Measurements from ENCODE around the gene RGS16. TPM values are rescaled to one million over a fixed set of nuclear protein-coding genes. Genes with fewer than 3 reads are reported as not detected.

Gene RGS16
- total RNA-seq, 2 experiments from 2014 or later, result 1.4 TPM

DNA sequence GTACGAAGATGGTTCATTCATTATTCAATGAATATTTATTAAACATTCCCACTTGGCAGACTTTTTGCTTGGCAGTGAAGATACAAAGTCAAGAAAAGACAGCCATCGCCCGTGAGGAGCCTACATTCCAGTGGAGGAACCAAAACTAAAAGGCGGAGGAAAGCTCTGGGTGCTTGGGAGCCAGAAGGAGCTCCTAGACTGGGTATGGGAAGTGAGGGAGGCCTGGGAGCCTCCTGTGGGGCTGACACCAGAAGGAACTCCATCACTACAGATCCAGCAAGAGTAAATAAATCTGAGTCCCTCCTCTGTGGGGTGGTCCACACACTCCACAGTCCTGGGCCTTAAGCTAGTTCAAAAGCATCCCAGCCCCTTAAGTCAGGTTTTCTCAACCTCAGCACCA lies 30.0 kb downstream of the RGS16 start:
- POLR2A ChIA-PET, result no interaction called here
- Mint-ChIP-seq H3K4me1 (no peaks in the 10 kb centered on the region), H3K27me3 (no peaks in the 10 kb centered on the region), H3K36me3 (peaks cover 20% of the 10 kb centered on the region), H3K27ac (no peak overlapping the region), H3K9me3 (no peaks in the 10 kb centered on the region), H3K4me3 (no peak overlapping the region)
- ATAC-seq (ENCODE audit: low read depth) (no peak), DNase-seq (no peak)

DNA sequence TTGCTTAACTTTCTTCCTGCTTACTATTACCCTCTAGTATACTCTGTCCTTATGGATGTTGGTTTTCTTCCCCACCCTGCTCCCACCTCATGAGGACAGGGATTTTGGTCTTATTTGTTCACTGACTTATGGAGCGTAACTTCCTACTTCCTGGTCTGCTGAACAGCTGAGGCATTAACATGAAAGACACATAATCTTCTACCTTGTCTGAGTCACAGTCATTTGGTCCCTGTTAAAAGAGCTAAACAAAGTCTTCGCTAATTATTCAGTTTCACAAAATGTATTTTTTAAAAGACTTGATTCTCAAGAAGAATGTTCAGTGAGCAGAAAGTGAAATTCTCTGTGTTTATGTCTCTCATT lies 33.6 kb downstream of the RGS16 start:
- DNase-seq, result no peak
- Mint-ChIP-seq H3K9me3 (no peaks in the 10 kb centered on the region), H3K27me3 (peaks cover 5% of the 10 kb centered on the region), H3K36me3 (peaks cover 6% of the 10 kb centered on the region), H3K27ac (no peak overlapping the region), H3K4me3 (no peak overlapping the region), H3K4me1 (no peaks in the 10 kb centered on the region)
- POLR2A ChIA-PET, result no interaction called here
- no peak for ATAC-seq (ENCODE audit: low read depth)

- DNase-seq (no peak), ATAC-seq (ENCODE audit: low read depth) (no peak)
- POLR2A ChIA-PET, result no interaction called here
- Mint-ChIP-seq H3K27me3 (peaks cover 6% of the 10 kb centered on the region), H3K27ac (no peak overlapping the region), H3K4me3 (no peak overlapping the region), H3K9me3 (peaks cover 1% of the 10 kb centered on the region), H3K4me1 (no peaks in the 10 kb centered on the region), H3K36me3 (peaks cover 2% of the 10 kb centered on the region)
Observed at GRCh38 chr1:182569939-182570610, 34.1 kb downstream of the RGS16 start.

DNA sequence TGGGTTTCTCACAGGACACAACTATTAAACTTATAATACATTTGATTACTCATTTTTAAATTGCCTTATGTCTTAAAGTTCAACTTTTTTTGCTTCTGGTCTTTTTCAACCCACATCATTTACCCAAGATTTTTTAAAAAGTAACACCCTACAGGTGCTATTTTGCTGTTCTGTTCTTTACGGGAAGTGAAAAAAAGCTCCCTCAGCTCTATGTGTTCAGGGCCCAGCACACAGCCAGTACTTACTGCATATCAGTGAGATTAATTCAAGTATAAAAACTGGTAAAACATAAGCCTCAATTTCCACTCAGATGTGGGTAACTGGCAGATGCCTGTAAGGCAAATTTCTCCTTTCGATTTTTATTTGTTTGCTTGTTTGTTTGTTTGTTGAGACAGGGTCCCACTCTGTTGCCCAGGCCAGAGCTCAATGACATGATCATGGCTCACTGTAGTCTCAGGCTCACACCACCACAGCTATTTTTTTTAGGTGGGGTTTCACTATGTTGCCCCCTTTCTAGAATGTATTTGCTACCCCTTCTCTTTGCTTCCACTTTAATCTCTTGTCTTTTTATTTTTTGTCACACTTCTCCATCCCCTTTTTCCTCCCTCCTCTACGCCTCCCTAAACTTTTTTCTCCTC lies 35.4 kb downstream of the RGS16 start:
- ATAC-seq (ENCODE audit: low read depth) (no peak), DNase-seq (no peak)
- Mint-ChIP-seq H3K4me3 (no peak overlapping the region), H3K4me1 (no peaks in the 10 kb centered on the region), H3K27ac (no peak overlapping the region), H3K36me3 (peaks cover 1% of the 10 kb centered on the region), H3K9me3 (peaks cover 1% of the 10 kb centered on the region), H3K27me3 (peaks cover 7% of the 10 kb centered on the region)
- POLR2A ChIA-PET, result no interaction called here

- POLR2A ChIA-PET, result no interaction called here
- Mint-ChIP-seq H3K4me1 (no peaks in the 10 kb centered on the region), H3K4me3 (no peak overlapping the region), H3K9me3 (peaks cover 1% of the 10 kb centered on the region), H3K27me3 (peaks cover 7% of the 10 kb centered on the region), H3K27ac (no peak overlapping the region), H3K36me3 (no peaks in the 10 kb centered on the region)
- DNase-seq, result no peak
- no peak for ATAC-seq (ENCODE audit: low read depth)
Observed at GRCh38 chr1:182567629-182568028, 36.6 kb downstream of the RGS16 start.

- H3K4me1 Mint-ChIP-seq, result no peaks in the 10 kb centered on the region
- DNase-seq, result no peak
- H3K27ac Mint-ChIP-seq, result no peak overlapping the region
- no peaks in the 10 kb centered on the region for H3K36me3 Mint-ChIP-seq
- no peak overlapping the region for H3K4me3 Mint-ChIP-seq
- no peak for ATAC-seq (ENCODE audit: low read depth)
- H3K27me3 Mint-ChIP-seq, result peaks cover 7% of the 10 kb centered on the region
- peaks cover 1% of the 10 kb centered on the region for H3K9me3 Mint-ChIP-seq
- POLR2A ChIA-PET, result no interaction called here
Observed at GRCh38 chr1:182565537-182565936, 38.7 kb downstream of the RGS16 start.

- DNase-seq (no peak), ATAC-seq (ENCODE audit: low read depth) (no peak)
- H3K9me3 Mint-ChIP-seq, result peaks cover 1% of the 10 kb centered on the region
- no peaks in the 10 kb centered on the region for H3K4me1 Mint-ChIP-seq
- H3K36me3 Mint-ChIP-seq, result no peaks in the 10 kb centered on the region
- POLR2A ChIA-PET, result no interaction called here
- no peak overlapping the region for H3K27ac Mint-ChIP-seq
- H3K4me3 Mint-ChIP-seq, result no peak overlapping the region
- peaks cover 7% of the 10 kb centered on the region for H3K27me3 Mint-ChIP-seq
Observed at GRCh38 chr1:182564406-182565004, 39.7 kb downstream of the RGS16 start.

DNA sequence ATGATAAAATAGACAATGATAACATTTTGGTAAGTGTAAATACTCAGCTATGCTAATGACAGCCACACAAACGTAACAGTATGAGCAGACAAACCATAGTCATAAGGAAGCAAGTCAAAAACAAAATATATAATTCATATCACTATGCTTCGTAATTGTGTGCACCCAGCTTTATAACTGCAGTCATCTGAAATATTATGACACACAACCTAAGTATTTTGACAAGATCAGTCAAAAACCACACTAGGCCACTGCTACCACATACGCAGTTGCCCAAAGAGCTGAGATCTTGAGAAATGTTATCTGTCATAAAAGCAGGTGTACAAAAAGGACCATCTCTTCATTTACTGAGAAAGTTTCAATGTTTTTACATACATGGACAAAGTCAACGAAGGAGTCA lies 41.1 kb downstream of the RGS16 start:
- DNase-seq (no peak), ATAC-seq (ENCODE audit: low read depth) (no peak)
- POLR2A ChIA-PET, result no interaction called here
- Mint-ChIP-seq H3K4me1 (peaks cover 2% of the 10 kb centered on the region), H3K4me3 (no peak overlapping the region), H3K9me3 (peaks cover 5% of the 10 kb centered on the region), H3K27ac (no peak overlapping the region), H3K36me3 (no peaks in the 10 kb centered on the region), H3K27me3 (peaks cover 7% of the 10 kb centered on the region)

DNA sequence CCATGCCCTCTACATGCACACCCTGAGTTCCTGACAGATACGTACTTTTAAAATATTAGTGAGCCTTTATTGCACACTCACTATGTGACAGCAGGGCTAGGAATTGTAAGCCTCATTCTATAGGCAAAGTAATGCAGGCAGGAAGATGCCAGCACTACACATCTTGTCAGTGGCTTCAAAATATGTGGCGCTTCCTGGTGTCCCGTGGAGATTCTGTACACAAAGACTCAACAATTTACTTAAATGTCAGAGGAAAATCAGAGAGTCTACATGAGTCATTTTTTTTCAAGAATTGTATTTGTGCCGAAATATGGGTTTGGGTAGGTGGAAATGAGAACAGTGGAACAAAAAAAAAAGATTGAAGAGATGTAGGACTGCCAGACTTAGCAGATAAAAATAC lies 42.7 kb downstream of the RGS16 start:
- POLR2A ChIA-PET, result no interaction called here
- peaks cover 2% of the 10 kb centered on the region for H3K4me1 Mint-ChIP-seq
- H3K27ac Mint-ChIP-seq, result no peak overlapping the region
- H3K27me3 Mint-ChIP-seq, result peaks cover 2% of the 10 kb centered on the region
- DNase-seq (no peak), ATAC-seq (ENCODE audit: low read depth) (no peak)
- no peak overlapping the region for H3K4me3 Mint-ChIP-seq
- H3K36me3 Mint-ChIP-seq, result no peaks in the 10 kb centered on the region
- H3K9me3 Mint-ChIP-seq, result peaks cover 6% of the 10 kb centered on the region

DNA sequence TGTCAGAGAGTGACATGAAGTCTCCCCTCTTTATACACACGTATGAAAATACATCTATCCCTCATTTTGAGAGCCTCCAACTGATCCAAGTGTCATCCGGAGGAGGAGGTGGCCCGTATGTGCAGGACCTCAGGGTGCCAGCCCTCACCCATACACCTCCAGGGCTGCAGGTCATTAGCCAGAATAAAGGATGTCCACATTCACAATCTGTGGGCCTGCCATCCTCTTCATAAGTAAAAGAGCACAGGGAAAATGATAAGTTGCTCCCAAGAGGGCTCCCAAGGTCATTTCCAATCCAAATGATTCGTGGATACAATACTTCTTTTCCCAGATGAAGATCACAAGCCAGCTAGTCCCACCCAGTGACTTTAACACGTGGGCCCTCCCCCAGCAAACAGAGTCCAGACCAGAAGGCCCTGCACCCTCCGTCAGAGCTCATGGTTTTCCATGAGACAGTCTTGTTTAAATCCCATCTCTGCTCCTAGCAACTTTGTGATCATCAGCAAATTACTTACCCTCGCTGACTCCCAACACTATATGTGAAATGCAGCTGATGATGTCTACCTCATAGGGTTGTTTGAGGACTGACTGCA lies 43.7 kb downstream of the RGS16 start:
- POLR2A ChIA-PET, result no interaction called here
- Mint-ChIP-seq H3K4me3 (no peak overlapping the region), H3K36me3 (no peaks in the 10 kb centered on the region), H3K4me1 (peaks cover 2% of the 10 kb centered on the region), H3K27ac (no peak overlapping the region), H3K9me3 (peaks cover 6% of the 10 kb centered on the region), H3K27me3 (peaks cover 2% of the 10 kb centered on the region)
- no peak for ATAC-seq (ENCODE audit: low read depth)
- DNase-seq, result no peak

- peaks cover 8% of the 10 kb centered on the region for H3K9me3 Mint-ChIP-seq
- DNase-seq (no peak), ATAC-seq (ENCODE audit: low read depth) (no peak)
- no peak overlapping the region for H3K4me3 Mint-ChIP-seq
- H3K4me1 Mint-ChIP-seq, result peaks cover 2% of the 10 kb centered on the region
- POLR2A ChIA-PET, result no interaction called here
- no peak overlapping the region for H3K27ac Mint-ChIP-seq
- no peaks in the 10 kb centered on the region for H3K36me3 Mint-ChIP-seq
- H3K27me3 Mint-ChIP-seq, result peaks cover 3% of the 10 kb centered on the region
Observed at GRCh38 chr1:182556279-182556678, 47.9 kb downstream of the RGS16 start.

GRCh38 chr1:182555493-182555892 lies 48.7 kb downstream of the RGS16 start:
- DNase-seq, result no peak
- Mint-ChIP-seq H3K4me1 (peaks cover 2% of the 10 kb centered on the region), H3K4me3 (no peak overlapping the region), H3K36me3 (no peaks in the 10 kb centered on the region), H3K9me3 (peaks cover 8% of the 10 kb centered on the region), H3K27me3 (peaks cover 3% of the 10 kb centered on the region), H3K27ac (no peak overlapping the region)
- POLR2A ChIA-PET, result no interaction called here
- ATAC-seq (ENCODE audit: low read depth), result no peak

- POLR2A ChIA-PET, result no interaction called here
Observed at GRCh38 chr1:182552527-182552926, 51.7 kb downstream of the RGS16 start.

GRCh38 chr1:182549811-182550210 lies 54.4 kb downstream of the RGS16 start:
- ATAC-seq (ENCODE audit: low read depth), result no peak
- H3K9me3 Mint-ChIP-seq, result peaks cover 3% of the 10 kb centered on the region
- no peak for DNase-seq
- no peaks in the 10 kb centered on the region for H3K36me3 Mint-ChIP-seq
- H3K27ac Mint-ChIP-seq, result no peak overlapping the region
- POLR2A ChIA-PET, result no interaction called here
- H3K4me1 Mint-ChIP-seq, result no peaks in the 10 kb centered on the region
- peaks cover 9% of the 10 kb centered on the region for H3K27me3 Mint-ChIP-seq
- H3K4me3 Mint-ChIP-seq, result no peak overlapping the region

More at GRCh38 chr1:182552527-182552926, 51.7 kb downstream of the RGS16 start:
- Mint-ChIP-seq H3K4me3 (no peak overlapping the region), H3K9me3 (peaks cover 5% of the 10 kb centered on the region), H3K27ac (peak overlapping the region; percentile 36), H3K36me3 (no peaks in the 10 kb centered on the region), H3K27me3 (peaks cover 3% of the 10 kb centered on the region), H3K4me1 (no peaks in the 10 kb centered on the region)
- ATAC-seq (ENCODE audit: low read depth) (no peak), DNase-seq (no peak)

Data from activated naive CD8-positive, alpha-beta T cell treated with anti-CD3 and anti-CD28 coated beads, Interleukin-2, amount 10 ng/mL, durations not matched to agents 7 days and 5 days (primary cell).